Upper lobe of right lung (tissue), 1 donor: ENCODE data around the gene TRAF3. TPM values are rescaled to one million over a fixed set of nuclear protein-coding genes. Genes with fewer than 3 reads are reported as not detected.

Source experiments
- ATAC-seq: fragments of 200-7000 bp; cut with Tn5 transposase; one replicate; pipeline ENCODE4 v1.9.1; 2020; ENCODE audit warnings: mild to moderate bottlenecking, moderate library complexity
- DNase-seq: peaks from one replicate; pipeline ENCODE4 v3.0.0-alpha.2; 2020
- H3K27ac ChIP-seq: fragments of 200-600 bp; one replicate; pipeline ENCODE4 v1.8.0; 2022
- H3K27me3 ChIP-seq: fragments of 200-600 bp; one replicate; pipeline ENCODE4 v1.8.0; 2022; ENCODE audit warnings: mild to moderate bottlenecking
- H3K36me3 ChIP-seq: fragments of 200-600 bp; one replicate; pipeline ENCODE4 v1.8.0; 2022
- H3K4me1 ChIP-seq: fragments of 200-600 bp; one replicate; pipeline ENCODE4 v1.8.0; 2022
- H3K4me3 ChIP-seq: fragments of 200-600 bp; one replicate; pipeline ENCODE4 v1.8.0; 2022; ENCODE audit warnings: mild to moderate bottlenecking
- H3K9me3 ChIP-seq: fragments of 200-600 bp; one replicate; pipeline ENCODE4 v1.8.0; 2022
- CTCF ChIP-seq: fragments of 200-600 bp; IDR thresholded peaks from one replicate; pipeline ENCODE4 v1.8.0; 2022; ENCODE audit warnings: antibody characterized with exemption
- intact Hi-C: fragments of 100-400 bp; cut with DNase I; formaldehyde crosslinking; loops from one replicate; pipeline ENCODE4 v1.11.0; 2022
- total RNA-seq: library from RNA; stranded (reverse); fragmentation: NEBNext Ultra II Directional; extraction: Animal tissue kit (Norgen Biotek cat#: 25700); gene quantifications from one replicate; pipeline ENCODE4 v1.2.1, GENCODE V29; 2021
- donor health status: DM: no; HTN: yes; CAD: no; lungs with severe emphysema.

TRAF3 gene
- total RNA-seq, 1 donor from 2014 or later: 22.3 TPM

- H3K27me3 ChIP-seq: no peaks in the 10 kb centered on the region
- H3K9me3 ChIP-seq: no peaks in the 10 kb centered on the region
- TF ChIP-seq CTCF: no peak
- peak; percentile 5 for ATAC-seq
- H3K27ac ChIP-seq: no peak overlapping the region
- H3K4me1 ChIP-seq: peaks cover 4% of the 10 kb centered on the region
- peaks cover 67% of the 10 kb centered on the region for H3K36me3 ChIP-seq
- no peak for DNase-seq
- intact Hi-C loops: no loop called here
- H3K4me3 ChIP-seq: no peak overlapping the region
Measured at GRCh38 chr14:102939329-102939728, 162.1 kb downstream of the TRAF3 start.

- intact Hi-C loops: no loop called here
Measured at GRCh38 chr14:102939820-102940561, 162.7 kb downstream of the TRAF3 start.

GRCh38 chr14:102940729-102941362 lies 163.6 kb downstream of the TRAF3 start:
- no peak for TF ChIP-seq CTCF
- intact Hi-C loops: no loop called here
- H3K27me3 ChIP-seq: no peaks in the 10 kb centered on the region
- DNase-seq (no peak), ATAC-seq (no peak)
- peaks cover 4% of the 10 kb centered on the region for H3K4me1 ChIP-seq
- peak overlapping the region; percentile 24 for H3K27ac ChIP-seq
- no peaks in the 10 kb centered on the region for H3K9me3 ChIP-seq
- H3K36me3 ChIP-seq: peaks cover 81% of the 10 kb centered on the region
- no peak overlapping the region for H3K4me3 ChIP-seq

More at GRCh38 chr14:102939820-102940561, 162.7 kb downstream of the TRAF3 start:
- DNase-seq: peak; percentile 94
- ATAC-seq: peak; percentile 87
- TF ChIP-seq CTCF: no peak
- no peaks in the 10 kb centered on the region for H3K9me3 ChIP-seq
- H3K4me3 ChIP-seq: no peak overlapping the region
- H3K27ac ChIP-seq: no peak overlapping the region
- H3K36me3 ChIP-seq: peaks cover 72% of the 10 kb centered on the region
- peaks cover 4% of the 10 kb centered on the region for H3K4me1 ChIP-seq
- no peaks in the 10 kb centered on the region for H3K27me3 ChIP-seq

DNA sequence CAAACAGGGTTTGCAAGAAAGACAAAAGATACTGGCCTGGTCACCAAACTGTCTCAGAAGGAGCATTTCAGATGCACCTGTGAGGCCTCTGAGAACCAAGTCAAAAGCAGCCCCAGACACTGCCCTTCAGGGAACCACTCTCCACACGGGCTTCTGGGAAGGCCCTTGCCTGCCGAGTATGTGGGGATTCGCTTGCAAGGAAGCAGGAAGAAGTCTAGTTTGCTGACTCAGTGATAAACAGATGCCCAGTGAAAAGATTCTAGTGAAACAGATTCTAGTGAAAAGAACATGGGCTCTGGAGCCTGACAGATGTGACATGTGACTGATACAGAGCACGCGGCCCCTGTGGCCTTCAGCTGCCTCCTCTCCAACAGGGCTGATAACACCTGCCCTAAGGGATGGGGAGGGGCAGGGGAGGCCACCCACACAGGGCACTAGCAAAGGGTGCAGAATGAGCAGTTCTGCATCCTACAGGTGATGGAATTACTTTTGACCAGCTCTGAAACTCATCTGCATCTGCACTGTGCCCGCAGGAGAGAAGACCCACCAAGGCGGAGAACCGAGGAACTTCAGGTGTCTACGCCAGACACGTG lies 164.3 kb downstream of the TRAF3 start:
- H3K36me3 ChIP-seq: peaks cover 87% of the 10 kb centered on the region
- no peak overlapping the region for H3K27ac ChIP-seq

GRCh38 chr14:102942069-102942468 lies 164.8 kb downstream of the TRAF3 start:
- no peak overlapping the region for H3K27ac ChIP-seq
- no peak overlapping the region for H3K4me3 ChIP-seq
- TF ChIP-seq CTCF: no peak
- peaks cover 93% of the 10 kb centered on the region for H3K36me3 ChIP-seq
- no peaks in the 10 kb centered on the region for H3K9me3 ChIP-seq
- intact Hi-C loops: no loop called here
- no peaks in the 10 kb centered on the region for H3K27me3 ChIP-seq
- peaks cover 4% of the 10 kb centered on the region for H3K4me1 ChIP-seq
- DNase-seq (no peak), ATAC-seq (no peak)

More for the DNA sequence above, 164.3 kb downstream of the TRAF3 start:
- ATAC-seq (no peak), DNase-seq (no peak)
- Histone ChIP-seq H3K9me3 (no peaks in the 10 kb centered on the region), H3K4me3 (no peak overlapping the region), H3K27me3 (no peaks in the 10 kb centered on the region), H3K4me1 (peaks cover 4% of the 10 kb centered on the region)
- TF ChIP-seq CTCF: no peak
- intact Hi-C loops: no loop called here
